ENCODE data around the gene H2AZ2. TPM values are rescaled to one million over a fixed set of nuclear protein-coding genes. Genes with fewer than 3 reads are reported as not detected.

H2AZ2 gene
- total RNA-seq: 100 to 1,000 TPM; 166 to 242 TPM

DNA sequence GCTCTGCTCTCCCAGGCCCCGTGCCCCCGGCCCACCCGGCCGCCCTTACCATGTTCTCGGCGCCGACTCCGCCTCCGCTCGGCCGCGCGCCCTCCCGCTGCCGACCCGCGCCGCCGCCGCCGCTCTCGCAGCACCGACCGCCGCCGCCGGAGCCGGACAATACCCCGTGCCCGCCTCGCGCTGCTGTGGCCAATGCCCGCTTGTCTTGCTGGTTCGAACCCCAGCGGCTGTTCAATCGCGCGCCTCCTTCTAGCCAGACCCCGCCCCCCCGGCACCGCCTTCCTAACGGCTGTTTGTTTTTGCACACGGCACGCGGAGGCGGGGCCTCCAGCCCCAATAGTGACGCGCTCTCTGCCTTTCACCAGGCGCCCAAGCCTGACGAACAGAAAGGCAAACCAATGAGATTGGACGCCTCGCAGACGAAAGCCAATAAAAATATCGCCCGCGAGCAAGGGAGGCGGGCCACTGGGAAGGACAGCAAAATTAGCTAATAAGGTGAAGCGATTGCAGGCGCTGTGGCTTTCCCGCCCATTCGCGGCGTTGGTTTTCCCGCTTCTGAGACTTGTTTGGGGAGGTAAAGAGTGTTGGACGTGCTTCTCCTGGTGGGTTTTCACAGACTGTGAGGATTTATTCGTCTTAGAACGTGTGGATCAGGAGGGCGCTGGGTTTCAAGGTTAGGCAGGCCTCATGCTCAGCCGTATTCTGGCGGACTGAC lies at the start of gene H2AZ2:
Gene H2AZ2, minus strand, starts transcription at position 168 of the 715 bp plus-strand sequence. Its CDS starts 116 bp downstream, at position 52.
- peak; percentile 100 for DNase-seq
- H3K4me1 ChIP-seq: no peaks in the 10 kb centered on the region
- H3K27ac ChIP-seq: peak within 1 kb of the TSS; percentile 96
- H3K9ac ChIP-seq (ENCODE audit: low read depth in 2 of 2, low read length in 2 of 2): peak within 1 kb of the TSS; percentile 75 to 97
- TF ChIP-seq, protein P1, sequence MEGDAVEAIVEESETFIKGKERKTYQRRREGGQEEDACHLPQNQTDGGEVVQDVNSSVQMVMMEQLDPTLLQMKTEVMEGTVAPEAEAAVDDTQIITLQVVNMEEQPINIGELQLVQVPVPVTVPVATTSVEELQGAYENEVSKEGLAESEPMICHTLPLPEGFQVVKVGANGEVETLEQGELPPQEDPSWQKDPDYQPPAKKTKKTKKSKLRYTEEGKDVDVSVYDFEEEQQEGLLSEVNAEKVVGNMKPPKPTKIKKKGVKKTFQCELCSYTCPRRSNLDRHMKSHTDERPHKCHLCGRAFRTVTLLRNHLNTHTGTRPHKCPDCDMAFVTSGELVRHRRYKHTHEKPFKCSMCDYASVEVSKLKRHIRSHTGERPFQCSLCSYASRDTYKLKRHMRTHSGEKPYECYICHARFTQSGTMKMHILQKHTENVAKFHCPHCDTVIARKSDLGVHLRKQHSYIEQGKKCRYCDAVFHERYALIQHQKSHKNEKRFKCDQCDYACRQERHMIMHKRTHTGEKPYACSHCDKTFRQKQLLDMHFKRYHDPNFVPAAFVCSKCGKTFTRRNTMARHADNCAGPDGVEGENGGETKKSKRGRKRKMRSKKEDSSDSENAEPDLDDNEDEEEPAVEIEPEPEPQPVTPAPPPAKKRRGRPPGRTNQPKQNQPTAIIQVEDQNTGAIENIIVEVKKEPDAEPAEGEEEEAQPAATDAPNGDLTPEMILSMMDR (IDR thresholded peaks at IDR 0.05): peak; percentile 4
- no peaks in the 10 kb centered on the region for H3K27me3 ChIP-seq
- peak within 1 kb of the TSS; percentile 61 for H3K4me3 ChIP-seq
- H3K36me3 ChIP-seq: no peaks in the 10 kb centered on the region
- H3K9me3 ChIP-seq: no peaks in the 10 kb centered on the region
- intact Hi-C loops (cut with DNase I): loop anchor here (5.0 kb wide), 2 partner anchors 51 to 261 kb away; partner anchors contain the start of gene PPIA

DNA sequence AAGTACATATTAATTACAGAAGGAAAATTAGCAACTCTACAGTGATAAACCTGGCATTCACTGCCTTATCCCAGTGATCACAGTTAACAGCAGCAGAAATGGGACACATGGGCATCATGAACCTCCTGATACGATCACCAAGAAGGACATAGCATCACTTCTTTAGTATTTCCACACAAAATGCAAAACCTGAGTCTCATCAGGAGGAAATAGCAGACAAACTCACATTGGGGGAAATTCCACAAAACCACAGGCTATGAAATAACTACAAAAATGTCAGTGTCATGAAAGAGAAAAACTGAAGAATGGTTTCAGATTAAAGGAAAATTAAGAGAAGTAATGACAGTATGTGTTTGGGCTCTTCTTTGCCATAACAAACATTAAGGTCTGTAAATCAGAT lies 49.4 kb upstream of the H2AZ2 start:
- Histone ChIP-seq H3K9ac (ENCODE audit: low read depth in 2 of 2, low read length in 2 of 2) (no peak overlapping the region), H3K4me1 (no peaks in the 10 kb centered on the region), H3K27ac (no peak overlapping the region), H3K36me3 (no peaks in the 10 kb centered on the region), H3K27me3 (no peaks in the 10 kb centered on the region), H3K4me3 (no peak overlapping the region), H3K9me3 (no peaks in the 10 kb centered on the region)
- intact Hi-C loops (cut with DNase I): no loop called here
- TF ChIP-seq, protein P1 (IDR thresholded peaks at IDR 0.05): no peak
- DNase-seq: no peak

- intact Hi-C loops (cut with DNase I): no loop called here
- DNase-seq: no peak
- TF ChIP-seq, protein P1 (IDR thresholded peaks at IDR 0.05): no peak
- Histone ChIP-seq H3K27ac (no peak overlapping the region), H3K36me3 (no peaks in the 10 kb centered on the region), H3K27me3 (no peaks in the 10 kb centered on the region), H3K4me3 (no peak overlapping the region), H3K9me3 (no peaks in the 10 kb centered on the region), H3K9ac (ENCODE audit: low read depth in 2 of 2, low read length in 2 of 2) (no peak overlapping the region), H3K4me1 (no peaks in the 10 kb centered on the region)
Measured at GRCh38 chr7:44894888-44895580, 47.1 kb upstream of the H2AZ2 start.

DNA sequence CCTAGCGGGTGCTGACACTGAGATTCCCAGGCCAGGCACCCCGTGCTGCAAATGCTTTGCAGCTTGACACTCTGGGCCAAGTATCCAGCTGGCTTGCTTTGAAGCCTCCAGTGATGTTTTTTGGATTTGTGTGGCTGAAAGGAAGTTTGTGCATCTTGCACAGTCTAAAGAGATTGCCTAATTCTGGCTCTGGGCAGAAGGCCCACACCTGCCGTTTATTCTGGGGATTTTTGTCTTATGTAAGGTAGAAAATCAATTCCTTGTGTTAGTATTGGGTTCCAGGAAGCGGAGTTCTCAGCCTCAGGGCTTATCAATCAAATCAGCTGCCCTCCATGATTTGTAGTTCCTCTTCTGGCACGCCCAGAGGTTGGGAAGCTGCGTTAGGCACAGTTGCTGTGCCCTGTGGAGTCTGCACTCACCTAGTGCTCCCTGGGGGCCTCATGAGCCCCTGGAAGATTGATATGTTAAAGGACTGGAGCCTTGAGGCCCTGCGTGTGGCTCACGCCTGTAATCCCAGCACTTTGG lies 45.9 kb upstream of the H2AZ2 start:
- Histone ChIP-seq H3K27me3 (no peaks in the 10 kb centered on the region), H3K4me3 (no peak overlapping the region), H3K9ac (ENCODE audit: low read depth in 2 of 2, low read length in 2 of 2) (no peak overlapping the region), H3K4me1 (no peaks in the 10 kb centered on the region), H3K27ac (no peak overlapping the region), H3K36me3 (no peaks in the 10 kb centered on the region), H3K9me3 (no peaks in the 10 kb centered on the region)
- TF ChIP-seq, protein P1 (IDR thresholded peaks at IDR 0.05): no peak
- DNase-seq: no peak
- intact Hi-C loops (cut with DNase I): no loop called here

DNA sequence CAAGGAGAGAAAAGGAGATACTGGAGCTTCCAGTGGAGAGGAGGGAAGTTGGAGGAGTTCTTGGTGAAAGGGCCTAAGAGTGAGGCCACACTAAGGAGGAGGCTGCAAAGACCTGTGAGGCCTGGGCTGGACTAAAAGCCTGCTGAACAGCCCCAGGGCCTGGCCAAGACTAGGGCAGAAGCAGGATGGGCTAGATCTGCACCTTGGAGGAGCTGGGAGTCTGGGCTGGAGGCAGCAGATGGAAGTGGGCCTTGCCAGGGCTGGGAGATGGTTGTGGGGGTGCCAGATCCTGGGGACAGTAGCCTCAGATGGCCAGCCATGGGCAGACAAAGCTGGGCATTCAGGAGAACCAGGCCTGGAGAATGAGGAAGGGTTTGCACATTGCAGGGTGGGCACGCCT lies 43.9 kb upstream of the H2AZ2 start:
- Histone ChIP-seq H3K27me3 (no peaks in the 10 kb centered on the region), H3K4me3 (no peak overlapping the region), H3K9ac (ENCODE audit: low read depth in 2 of 2, low read length in 2 of 2) (no peak overlapping the region), H3K27ac (no peak overlapping the region), H3K9me3 (no peaks in the 10 kb centered on the region), H3K36me3 (no peaks in the 10 kb centered on the region), H3K4me1 (no peaks in the 10 kb centered on the region)
- no peak for DNase-seq
- intact Hi-C loops (cut with DNase I): no loop called here
- TF ChIP-seq, protein P1 (IDR thresholded peaks at IDR 0.05): no peak

Measured in colonic mucosa (tissue), 4 donors.